Neuronal stem cell (in vitro differentiated cells): ENCODE results near the gene LIMD2.
A peak's percentile ranks its signal among the peaks of the same experiment; 100 is the strongest.

ENCODE experiments used
- DNase-seq: peaks from one replicate; pipeline ENCODE4 v3.0.0-alpha.2; 2013; ENCODE audit warnings: low spot score
- H2AFZ ChIP-seq: one replicate; pipeline ENCODE4 v1.6.1; 2013; ENCODE audit warnings: mild to moderate bottlenecking, low read length, inconsistent platforms
- H2AK5ac ChIP-seq: 2 replicates; pipeline ENCODE4 v1.6.1; 2013; ENCODE audit warnings: low read depth, mild to moderate bottlenecking, inconsistent platforms, low read length, moderate library complexity, mixed read lengths
- H2BK120ac ChIP-seq: 2 replicates; pipeline ENCODE4 v1.6.1; 2013; ENCODE audit warnings: low read depth, mild to moderate bottlenecking, inconsistent platforms, low read length, moderate library complexity, mixed read lengths
- H2BK12ac ChIP-seq: one replicate; pipeline ENCODE4 v1.6.1; 2013; ENCODE audit warnings: low read length, inconsistent platforms
- H2BK15ac ChIP-seq: 2 replicates; pipeline ENCODE4 v1.6.1; 2013; ENCODE audit warnings: mild to moderate bottlenecking, low read length, inconsistent platforms, mixed read lengths
- H2BK5ac ChIP-seq: one replicate; pipeline ENCODE4 v1.6.1; 2013; ENCODE audit warnings: inconsistent platforms, mild to moderate bottlenecking, low read length, moderate library complexity
- H3K14ac ChIP-seq: one replicate; pipeline ENCODE4 v1.6.1; 2013; ENCODE audit warnings: low read length, inconsistent platforms
- H3K18ac ChIP-seq: 2 replicates; pipeline ENCODE4 v1.6.1; 2013; ENCODE audit warnings: low read length, inconsistent platforms
- H3K23ac ChIP-seq: 2 replicates; pipeline ENCODE4 v1.6.1; 2013; ENCODE audit warnings: low read depth, mild to moderate bottlenecking, mixed read lengths, low read length, inconsistent platforms; ENCODE audit not compliant: poor library complexity
- H3K27ac ChIP-seq: replicated peaks from 3 replicates; pipeline ENCODE4 v1.5.1; 2013; ENCODE audit warnings: low read length, inconsistent platforms
- H3K27me3 ChIP-seq, 3 experiments: 2 replicates each; pipeline ENCODE4 v1.6.1; 2013; ENCODE audit warnings: low read length in 3 of 3, mild to moderate bottlenecking in 2 of 3, inconsistent platforms in 1 of 3, low read depth in 1 of 3, mixed read lengths in 1 of 3, moderate library complexity in 1 of 3; ENCODE audit not compliant: control insufficient read depth in 3 of 3, insufficient read depth in 3 of 3
- H3K36me3 ChIP-seq, 2 donors: replicated peaks in 1 of 2; 2 replicates each; pipeline ENCODE4 v1.6.1; 2013; ENCODE audit warnings: low read length in 2 of 2; ENCODE audit not compliant: control insufficient read depth in 2 of 2, insufficient read depth in 2 of 2
- H3K4ac ChIP-seq: 2 replicates; pipeline ENCODE4 v1.6.1; 2013; ENCODE audit warnings: inconsistent platforms, mild to moderate bottlenecking, low read length, moderate library complexity
- H3K4me1 ChIP-seq, 2 donors: 1 replicate in 1 of 2; 2 replicates in 1 of 2; pipeline ENCODE4 v1.6.1; 2013; ENCODE audit warnings: low read length in 2 of 2, low read depth in 1 of 2; ENCODE audit not compliant: control insufficient read depth in 2 of 2, insufficient read depth in 1 of 2
- H3K4me2 ChIP-seq: one replicate; pipeline ENCODE4 v1.6.1; 2013; ENCODE audit warnings: mild to moderate bottlenecking, low read length, inconsistent platforms; ENCODE audit not compliant: insufficient read depth, poor library complexity, severe bottlenecking
- H3K4me3 ChIP-seq, 2 donors: 2 replicates each; pipeline ENCODE4 v1.5.1; 2013; ENCODE audit warnings: low read length in 2 of 2, mild to moderate bottlenecking in 2 of 2, inconsistent platforms in 1 of 2, moderate library complexity in 1 of 2
- H3K79me1 ChIP-seq: one replicate; pipeline ENCODE4 v1.6.1; 2013; ENCODE audit warnings: low read depth, mild to moderate bottlenecking, inconsistent platforms, low read length, moderate library complexity
- H3K9ac ChIP-seq: one replicate; pipeline ENCODE4 v1.6.1; 2013; ENCODE audit warnings: mild to moderate bottlenecking, low read depth, low read length, inconsistent platforms; ENCODE audit not compliant: poor library complexity
- H3K9me3 ChIP-seq, 2 donors: replicated peaks in 1 of 2; 2 replicates each; pipeline versions ENCODE3 to v1.6.1; 2013; ENCODE audit warnings: low read length in 2 of 2, mild to moderate bottlenecking in 2 of 2, inconsistent platforms in 1 of 2, low read depth in 1 of 2, mixed read lengths in 1 of 2, moderate library complexity in 1 of 2; ENCODE audit not compliant: control insufficient read depth in 2 of 2, insufficient read depth in 1 of 2
- H4K8ac ChIP-seq: one replicate; pipeline ENCODE4 v1.6.1; 2013; ENCODE audit warnings: low read depth, mild to moderate bottlenecking, inconsistent platforms, low read length, moderate library complexity
- H4K91ac ChIP-seq: one replicate; pipeline ENCODE4 v1.6.1; 2013; ENCODE audit warnings: low read length, low read depth, mild to moderate bottlenecking, inconsistent platforms; ENCODE audit not compliant: poor library complexity
- WGBS, 2 donors: extraction: QIAGEN DNeasy Blood & Tissue Kit; methylation state at CpG; one replicate each; pipeline ENCODE4 v1.1.7; 2013; ENCODE audit warnings: missing lambda C conversion rate in 2 of 2, mixed read lengths in 1 of 2; ENCODE audit not compliant: insufficient read length in 2 of 2, insufficient replicate concordance in 1 of 2; ENCODE audit errors: extremely low coverage in 2 of 2; 5-methylcytosine and 5-hydroxymethylcytosine counted together

The LIMD2 gene

GRCh38 chr17:63698886-63699637 lies 863 bp downstream of the LIMD2 start:
- Histone ChIP-seq H2BK15ac (peak overlapping the region; percentile 30), H3K14ac (peak overlapping the region; percentile 65), H3K18ac (peak overlapping the region; percentile 87), H2BK5ac (no peak overlapping the region), H3K27me3 (peaks cover 0 to 7% (median 0%) of the 10 kb centered on the region in 3 experiments), H3K4me2 (peak overlapping the region; percentile 79), H3K9me3 (no peaks in the 10 kb centered on the region), H3K79me1 (peaks cover 5% of the 10 kb centered on the region), H3K4ac (no peak overlapping the region), H3K23ac (no peak overlapping the region), H4K91ac (no peak overlapping the region), H3K36me3 (peaks cover 18 to 66% of the 10 kb centered on the region in 2 donors), H2BK120ac (no peak overlapping the region), H3K27ac (no peak overlapping the region), H3K4me1 (peaks cover 2 to 19% of the 10 kb centered on the region in 2 donors), H2AFZ (peak overlapping the region; percentile 92), H2AK5ac (peak overlapping the region; percentile 89), H3K4me3 (peak overlapping the region; percentile 59 to 84), H2BK12ac (no peak overlapping the region), H4K8ac (no peak overlapping the region), H3K9ac (peak overlapping the region; percentile 75)
- no peak for DNase-seq
- no CpG with 5 or more reads among the region's 45 CpGs for WGBS, 2 donors

DNA sequence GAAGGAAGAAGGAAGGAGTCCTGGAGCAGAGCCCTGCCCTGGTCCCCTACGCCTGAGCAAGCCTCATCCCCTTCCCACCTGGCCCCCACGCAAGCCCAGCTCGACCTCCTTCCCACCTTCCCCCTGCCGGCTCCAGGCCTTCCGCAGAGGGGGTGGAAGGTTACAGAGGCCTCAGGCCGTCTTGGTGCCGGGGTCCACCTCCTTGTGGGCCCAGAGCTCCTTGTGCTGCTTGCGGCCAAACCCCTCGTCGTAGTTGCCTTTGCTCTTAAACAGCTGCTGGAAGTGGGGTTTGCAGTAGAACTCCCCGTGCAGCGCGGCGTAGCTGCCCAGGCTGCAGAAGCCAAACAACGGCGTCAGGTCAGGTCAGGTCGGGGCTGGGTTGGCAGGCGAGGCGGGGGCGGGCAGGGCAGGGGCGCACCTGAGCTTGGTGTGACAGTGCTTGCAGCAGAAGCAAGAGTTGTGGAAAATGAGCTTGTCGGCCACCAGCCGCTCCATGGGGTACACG lies 1.5 kb downstream of the LIMD2 start:
- H3K4ac ChIP-seq, result no peak overlapping the region
- H3K27ac ChIP-seq, result no peak overlapping the region
- peak overlapping the region; percentile 75 for H3K9ac ChIP-seq
- H2BK12ac ChIP-seq, result no peak overlapping the region
- no peak overlapping the region for H4K91ac ChIP-seq
- no peak overlapping the region for H2BK5ac ChIP-seq
- H3K4me3 ChIP-seq, result peak overlapping the region; percentile 59 to 84
- no peak overlapping the region for H4K8ac ChIP-seq
- DNase-seq, result no peak
- peaks cover 0 to 7% (median 0%) of the 10 kb centered on the region in 3 experiments for H3K27me3 ChIP-seq
- peaks cover 2 to 17% of the 10 kb centered on the region in 2 donors for H3K4me1 ChIP-seq
- no peak overlapping the region for H2BK15ac ChIP-seq
- peak overlapping the region; percentile 79 for H3K4me2 ChIP-seq
- H2BK120ac ChIP-seq, result no peak overlapping the region
- peaks cover 5% of the 10 kb centered on the region for H3K79me1 ChIP-seq
- WGBS, 2 donors, result no CpG with 5 or more reads among the region's 24 CpGs
- peaks cover 14 to 66% of the 10 kb centered on the region in 2 donors for H3K36me3 ChIP-seq
- H3K14ac ChIP-seq, result no peak overlapping the region
- no peak overlapping the region for H2AFZ ChIP-seq
- peak overlapping the region; percentile 89 for H2AK5ac ChIP-seq
- H3K9me3 ChIP-seq, result no peaks in the 10 kb centered on the region
- H3K18ac ChIP-seq, result peak overlapping the region; percentile 74
- H3K23ac ChIP-seq, result no peak overlapping the region

- Histone ChIP-seq H2BK120ac (no peak overlapping the region), H2BK5ac (no peak overlapping the region), H3K4me1 (peaks cover 2 to 17% of the 10 kb centered on the region in 2 donors), H4K8ac (no peak overlapping the region), H4K91ac (no peak overlapping the region), H3K4ac (no peak overlapping the region), H3K9me3 (no peaks in the 10 kb centered on the region), H3K4me3 (no peak overlapping the region), H3K4me2 (no peak overlapping the region), H2BK15ac (no peak overlapping the region), H3K27me3 (peaks cover 0 to 7% (median 0%) of the 10 kb centered on the region in 3 experiments), H3K27ac (no peak overlapping the region), H3K14ac (peak overlapping the region; percentile 67), H3K9ac (peak overlapping the region; percentile 39), H3K36me3 (peaks cover 13 to 66% of the 10 kb centered on the region in 2 donors), H3K79me1 (peaks cover 5% of the 10 kb centered on the region), H3K23ac (peak overlapping the region; percentile 20), H2BK12ac (no peak overlapping the region), H2AK5ac (peak overlapping the region; percentile 42), H3K18ac (peak overlapping the region; percentile 46), H2AFZ (no peak overlapping the region)
- no CpG with 5 or more reads among the region's 22 CpGs for WGBS, 2 donors
- no peak for DNase-seq
Measured at GRCh38 chr17:63697341-63698286, 2.3 kb downstream of the LIMD2 start.
